HEK293 (cell line): ENCODE measurements around the gene RFTN1.

Experiments
- CTCF ChIP-seq: fragments of 450-650 bp; formaldehyde crosslinking; IDR thresholded peaks from 2 replicates; pipeline ENCODE4 v1.5.1; 2016; ENCODE audit warnings: missing biosample characterization, missing genetic modification characterization
- KLF16 ChIP-seq: fragments of 450-650 bp; formaldehyde crosslinking; IDR thresholded peaks from 2 replicates; pipeline ENCODE4 v1.5.1; 2017; ENCODE audit warnings: missing biosample characterization, missing genetic modification characterization
- PRDM10 ChIP-seq: fragments of 450-650 bp; formaldehyde crosslinking; IDR thresholded peaks from 2 replicates; pipeline ENCODE4 v1.5.1; 2016; ENCODE audit warnings: missing biosample characterization, missing genetic modification characterization
- RBAK ChIP-seq: fragments of 450-650 bp; formaldehyde crosslinking; IDR thresholded peaks from 2 replicates; pipeline ENCODE4 v1.5.1; 2016; ENCODE audit warnings: missing biosample characterization, missing genetic modification characterization
- SP7 ChIP-seq: fragments of 450-650 bp; formaldehyde crosslinking; IDR thresholded peaks from 2 replicates; pipeline ENCODE4 v1.5.1; 2016; ENCODE audit warnings: missing biosample characterization, missing genetic modification characterization
- TCF7L2 ChIP-seq: IDR thresholded peaks from 2 replicates; pipeline ENCODE4 v1.6.1; 2011; ENCODE audit warnings: low read depth, mild to moderate bottlenecking, inconsistent platforms, low read length, moderate library complexity, borderline replicate concordance
- ZBTB11 ChIP-seq: fragments of 450-650 bp; formaldehyde crosslinking; conservative IDR thresholded peaks from 2 replicates; pipeline ENCODE4 v1.5.1; 2016; ENCODE audit warnings: low read depth, missing biosample characterization, missing genetic modification characterization
- ZBTB49 ChIP-seq: fragments of 450-650 bp; formaldehyde crosslinking; IDR thresholded peaks from 2 replicates; pipeline ENCODE4 v1.5.1; 2016; ENCODE audit warnings: missing biosample characterization, missing genetic modification characterization, low read depth
- ZBTB8A ChIP-seq: fragments of 450-650 bp; formaldehyde crosslinking; IDR thresholded peaks from 2 replicates; pipeline ENCODE4 v1.5.1; 2016; ENCODE audit warnings: missing biosample characterization, missing genetic modification characterization
- ZNF518A ChIP-seq: fragments of 450-650 bp; formaldehyde crosslinking; conservative IDR thresholded peaks from 2 replicates; pipeline ENCODE4 v1.5.1; 2016; ENCODE audit warnings: low read depth, missing biosample characterization, missing genetic modification characterization
- ZNF529 ChIP-seq: fragments of 450-650 bp; formaldehyde crosslinking; IDR thresholded peaks from 2 replicates; pipeline ENCODE4 v1.5.1; 2017; ENCODE audit warnings: missing genetic modification characterization, missing biosample characterization; ENCODE audit not compliant: insufficient replicate concordance
- ZNF837 ChIP-seq: fragments of 450-650 bp; formaldehyde crosslinking; IDR thresholded peaks from 2 replicates; pipeline ENCODE4 v1.5.1; 2016; ENCODE audit warnings: missing biosample characterization, missing genetic modification characterization

- TF ChIP-seq ZNF518A (tag by site-specific recombination), result no peak
- no peak for TF ChIP-seq CTCF (tag by site-specific recombination)
- peak; percentile 35 for TF ChIP-seq SP7 (tag by site-specific recombination)
- TF ChIP-seq RBAK, result no peak
- TF ChIP-seq ZBTB8A, result 0 out of 2 replicates have a peak, but pooled peaks have one; percentile 12
- TF ChIP-seq ZBTB11 (tag by site-specific recombination), result no peak
- TF ChIP-seq TCF7L2, result peak; percentile 85; the same call in 1 of the 2 replicates
- no peak for TF ChIP-seq KLF16 (tag by site-specific recombination)
- TF ChIP-seq ZNF529 (tag by site-specific recombination), result no peak
- TF ChIP-seq ZBTB49 (tag by site-specific recombination), result no peak
- no peak for TF ChIP-seq ZNF837 (tag by site-specific recombination)
- TF ChIP-seq PRDM10 (tag by site-specific recombination), result no peak
Observed at GRCh38 chr3:16534640-16535262, 21.3 kb upstream of the RFTN1 start.
